ENCODE data around the gene CELF3.

CELF3 gene

GRCh38 chr1:151708891-151709290 is 7.7 kb downstream of the CELF3 start:
- no peak for DNase-seq (ENCODE audit: low read depth)
- no peak for TF ChIP-seq CTCF (IDR thresholded peaks at IDR 0.05; ENCODE audit: low read depth, low read length, missing control alignments)
- no peak overlapping the region for H3K4me3 ChIP-seq (ENCODE audit: low read depth, low read length)

DNA sequence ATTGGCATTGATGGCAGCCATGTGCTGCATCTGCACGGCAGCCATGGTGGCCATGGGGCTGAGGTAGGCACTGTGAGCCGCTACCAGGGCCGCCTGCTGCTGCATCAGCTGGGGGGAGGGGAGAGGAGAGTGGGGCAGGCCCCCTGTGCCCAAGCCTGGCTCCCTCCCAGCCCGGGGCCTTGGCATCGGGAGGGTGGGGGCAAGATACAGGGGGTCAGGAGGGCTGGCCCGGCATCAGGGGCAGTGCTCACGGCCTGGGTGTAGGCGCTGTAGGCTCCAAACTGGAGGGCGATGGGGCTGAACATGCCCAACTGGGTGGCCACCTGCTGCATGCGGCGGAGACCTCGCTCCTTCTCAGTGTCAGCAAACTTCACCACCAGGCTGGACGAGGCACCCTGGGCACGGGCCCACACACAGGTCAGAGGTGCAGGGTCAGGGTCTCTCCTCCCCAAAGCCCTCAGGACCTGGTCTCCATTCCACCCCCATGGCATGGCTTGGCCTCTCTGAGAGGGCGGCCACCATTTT is 9.0 kb downstream of the CELF3 start:
- no peak for TF ChIP-seq CTCF (IDR thresholded peaks at IDR 0.05; ENCODE audit: low read depth, low read length, missing control alignments)
- no peak overlapping the region for H3K4me3 ChIP-seq (ENCODE audit: low read depth, low read length)
- no peak for DNase-seq (ENCODE audit: low read depth)

GRCh38 chr1:151706464-151707415 is 9.9 kb downstream of the CELF3 start:
- TF ChIP-seq CTCF (IDR thresholded peaks at IDR 0.05; ENCODE audit: low read depth, low read length, missing control alignments) = no peak
- H3K4me3 ChIP-seq (ENCODE audit: low read depth, low read length) = no peak overlapping the region

DNA sequence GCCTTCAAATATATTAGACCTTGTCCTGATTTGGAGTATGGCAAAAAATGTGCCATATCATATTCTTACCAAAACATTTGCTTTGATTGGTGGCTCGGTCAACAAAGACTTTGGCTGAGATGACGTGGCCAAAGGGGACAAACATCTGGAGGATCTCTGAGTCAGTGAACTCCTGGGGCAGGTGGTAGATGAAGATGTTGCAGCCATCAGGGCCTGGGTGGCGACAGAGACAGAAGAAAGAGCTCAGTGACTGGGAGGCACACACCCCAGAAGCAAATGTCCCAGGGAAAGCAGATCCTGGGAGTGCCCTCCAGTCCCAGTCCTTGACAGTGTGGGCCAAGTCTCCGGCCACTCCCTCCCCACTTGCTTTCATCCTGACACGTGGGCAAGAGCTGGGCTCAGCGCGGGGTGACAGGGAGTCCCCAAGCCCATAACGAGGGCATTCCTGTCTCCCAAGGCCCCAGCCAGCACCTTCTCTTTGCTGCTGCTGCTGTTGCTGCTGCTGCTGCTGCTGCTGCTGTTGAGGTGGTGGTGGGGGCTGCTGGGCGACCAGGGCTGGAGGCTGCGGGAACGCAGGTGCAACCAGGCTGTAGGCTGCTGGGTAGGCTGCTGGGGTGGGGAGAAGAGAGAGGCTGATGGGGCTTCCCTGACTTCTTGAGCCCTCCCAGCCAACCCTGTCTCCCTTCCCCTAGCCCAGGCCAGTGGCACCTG is 10.7 kb downstream of the CELF3 start:
- DNase-seq (ENCODE audit: low read depth) = no peak
- no peak for TF ChIP-seq CTCF (IDR thresholded peaks at IDR 0.05; ENCODE audit: low read depth, low read length, missing control alignments)
- no peak overlapping the region for H3K4me3 ChIP-seq (ENCODE audit: low read depth, low read length)

More at GRCh38 chr1:151706464-151707415, 9.9 kb downstream of the CELF3 start:
- no peak for DNase-seq (ENCODE audit: low read depth)

GRCh38 chr1:151705146-151705545 is 11.5 kb downstream of the CELF3 start:
- no peak for TF ChIP-seq CTCF (IDR thresholded peaks at IDR 0.05; ENCODE audit: low read depth, low read length, missing control alignments)
- H3K4me3 ChIP-seq (ENCODE audit: low read depth, low read length) = no peak overlapping the region
- DNase-seq (ENCODE audit: low read depth) = no peak

GRCh38 chr1:151704246-151704645 is 12.4 kb downstream of the CELF3 start:
- DNase-seq (ENCODE audit: low read depth) = no peak
- no peak overlapping the region for H3K4me3 ChIP-seq (ENCODE audit: low read depth, low read length)
- TF ChIP-seq CTCF (IDR thresholded peaks at IDR 0.05; ENCODE audit: low read depth, low read length, missing control alignments) = no peak
